Natural killer cell (primary cell): ENCODE measurements around the gene ATP5F1D. TPM values are rescaled to one million over a fixed set of nuclear protein-coding genes. Genes with fewer than 3 reads are reported as not detected.
A peak's percentile ranks its signal among the peaks of the same experiment; 100 is the strongest.

Experiments
- ATAC-seq, 3 donors: fragments of 150-1000 bp in 2 of 3; fragments of 200-7000 bp in 1 of 3; cut with Tn5 transposase; 1 replicate in 1 of 3; 2 replicates in 2 of 3; pipeline ENCODE4 v1.10.0; 2021; ENCODE audit warnings: mild to moderate bottlenecking in 2 of 3, moderate library complexity in 2 of 3
- DNase-seq, 2 donors: peaks; one replicate each; pipeline versions ENCODE4 v3.0.0 to v3.0.0-alpha.2; 2013 to 2021; ENCODE audit warnings: mixed read lengths in 1 of 2
- H3K27ac ChIP-seq: one replicate; pipeline ENCODE4 v1.5.1; 2013; ENCODE audit warnings: mild to moderate bottlenecking, low read length
- H3K27me3 ChIP-seq: one replicate; pipeline ENCODE4 v1.6.1; 2013; ENCODE audit warnings: low read length; ENCODE audit not compliant: control insufficient read depth, insufficient read depth
- H3K36me3 ChIP-seq: one replicate; pipeline ENCODE4 v1.6.1; 2013; ENCODE audit warnings: low read length; ENCODE audit not compliant: control insufficient read depth, insufficient read depth
- H3K4me1 ChIP-seq: one replicate; pipeline ENCODE4 v1.6.1; 2013; ENCODE audit warnings: low read length; ENCODE audit not compliant: control insufficient read depth, insufficient read depth
- H3K4me3 ChIP-seq: one replicate; pipeline ENCODE4 v1.5.1; 2013; ENCODE audit warnings: low read length
- H3K9me3 ChIP-seq: one replicate; pipeline ENCODE4 v1.6.1; 2013; ENCODE audit warnings: low read length; ENCODE audit not compliant: control insufficient read depth, insufficient read depth
- H3K27ac Mint-ChIP-seq, 2 donors: one replicate each; pipeline ENCODE4 v1.8.0; 2022; ENCODE audit warnings: mild to moderate bottlenecking in 2 of 2, mixed read lengths in 2 of 2, moderate library complexity in 1 of 2
- H3K27me3 Mint-ChIP-seq, 2 donors: one replicate each; pipeline ENCODE4 v1.8.0; 2022; ENCODE audit warnings: low read depth in 2 of 2, mixed read lengths in 2 of 2
- H3K36me3 Mint-ChIP-seq: one replicate; pipeline ENCODE4 v1.8.0; 2022; ENCODE audit warnings: mixed read lengths
- H3K4me1 Mint-ChIP-seq, 2 donors: one replicate each; pipeline ENCODE4 v1.8.0; 2022; ENCODE audit warnings: mixed read lengths in 2 of 2
- H3K4me3 Mint-ChIP-seq: one replicate; pipeline ENCODE4 v1.8.0; 2022; ENCODE audit warnings: mild to moderate bottlenecking, moderate library complexity, mixed read lengths
- H3K9me3 Mint-ChIP-seq, 2 donors: one replicate each; pipeline ENCODE4 v1.8.0; 2022; ENCODE audit warnings: mixed read lengths in 2 of 2
- WGBS: methylation state at CpG from one replicate; pipeline ENCODE4 v1.1.7; 2013; ENCODE audit warnings: missing lambda C conversion rate; ENCODE audit not compliant: insufficient coverage; 5-methylcytosine and 5-hydroxymethylcytosine counted together
- intact Hi-C: fragments of 100-400 bp; cut with micrococcal nuclease; formaldehyde crosslinking; loops from one replicate; pipeline ENCODE4 v1.14.2; 2022
- total RNA-seq, 4 donors: library from RNA; stranded (reverse); fragments of 120-200 nt in 1 of 4; gene quantifications; one replicate each; pipeline versions ENCODE4 v1.2.3 to v1.2.4, GENCODE V29; 2013 to 2022
- TF ChIP-seq, protein P1 (sequence below): fragments of 200-600 bp; IDR thresholded peaks from one replicate; pipeline ENCODE4 v1.8.0; 2022; ENCODE audit warnings: antibody characterized with exemption

The ATP5F1D gene
- total RNA-seq, 3 donors from 2014 or later (not counting 1 experiment from before 2014, with no cell fraction given): 88.6 to 119 (median 104) TPM

GRCh38 chr19:1249298-1249989 lies 7.9 kb downstream of the ATP5F1D start:
- Mint-ChIP-seq H3K27ac (peak overlapping the region; percentile 88 to 97), H3K4me1 (peaks cover 3 to 25% of the 10 kb centered on the region in 2 donors), H3K9me3 (no peaks in the 10 kb centered on the region), H3K36me3 (no peaks in the 10 kb centered on the region), H3K4me3 (peak overlapping the region; percentile 91), H3K27me3 (no peaks in the 10 kb centered on the region)
- intact Hi-C loops: loop anchor here (1.0 to 10.0 kb wide), 3 partner anchors 17 to 325 kb away; partner anchors contain the start of genes ARID3A, RNU6-2 and TMEM259
- peak overlapping the region; percentile 88 for H3K4me3 ChIP-seq
- H3K36me3 ChIP-seq: peaks cover 14% of the 10 kb centered on the region
- TF ChIP-seq, protein P1, sequence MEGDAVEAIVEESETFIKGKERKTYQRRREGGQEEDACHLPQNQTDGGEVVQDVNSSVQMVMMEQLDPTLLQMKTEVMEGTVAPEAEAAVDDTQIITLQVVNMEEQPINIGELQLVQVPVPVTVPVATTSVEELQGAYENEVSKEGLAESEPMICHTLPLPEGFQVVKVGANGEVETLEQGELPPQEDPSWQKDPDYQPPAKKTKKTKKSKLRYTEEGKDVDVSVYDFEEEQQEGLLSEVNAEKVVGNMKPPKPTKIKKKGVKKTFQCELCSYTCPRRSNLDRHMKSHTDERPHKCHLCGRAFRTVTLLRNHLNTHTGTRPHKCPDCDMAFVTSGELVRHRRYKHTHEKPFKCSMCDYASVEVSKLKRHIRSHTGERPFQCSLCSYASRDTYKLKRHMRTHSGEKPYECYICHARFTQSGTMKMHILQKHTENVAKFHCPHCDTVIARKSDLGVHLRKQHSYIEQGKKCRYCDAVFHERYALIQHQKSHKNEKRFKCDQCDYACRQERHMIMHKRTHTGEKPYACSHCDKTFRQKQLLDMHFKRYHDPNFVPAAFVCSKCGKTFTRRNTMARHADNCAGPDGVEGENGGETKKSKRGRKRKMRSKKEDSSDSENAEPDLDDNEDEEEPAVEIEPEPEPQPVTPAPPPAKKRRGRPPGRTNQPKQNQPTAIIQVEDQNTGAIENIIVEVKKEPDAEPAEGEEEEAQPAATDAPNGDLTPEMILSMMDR: no peak
- DNase-seq: peak; percentile 92 to 98
- WGBS: under 1% methylated on average over 102 of the region's 102 CpGs
- no peaks in the 10 kb centered on the region for H3K9me3 ChIP-seq
- H3K27me3 ChIP-seq: no peaks in the 10 kb centered on the region
- H3K27ac ChIP-seq: peak overlapping the region; percentile 93
- ATAC-seq: peak; percentile 45 to 76 (median 57)
- peaks cover 48% of the 10 kb centered on the region for H3K4me1 ChIP-seq

DNA sequence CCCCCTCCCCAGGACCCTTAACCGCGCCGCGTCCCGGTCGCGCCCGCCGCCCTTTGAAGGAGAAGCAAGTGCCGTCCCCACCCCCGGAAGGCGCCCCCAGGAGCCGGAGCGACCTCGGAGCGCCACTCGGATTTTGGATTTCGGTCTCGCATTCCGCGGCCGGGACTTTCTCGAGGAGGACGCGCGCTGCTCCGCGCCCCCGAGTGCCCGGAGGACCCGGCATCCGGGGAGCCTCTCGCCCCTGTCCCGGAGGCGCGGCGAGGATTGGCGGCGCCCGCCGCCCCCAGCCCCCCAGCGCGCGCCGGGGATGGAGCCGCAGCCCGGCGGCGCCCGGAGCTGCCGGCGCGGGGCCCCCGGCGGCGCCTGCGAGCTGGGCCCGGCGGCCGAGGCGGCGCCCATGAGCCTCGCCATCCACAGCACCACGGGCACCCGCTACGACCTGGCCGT lies 8.5 kb downstream of the ATP5F1D start:
- ATAC-seq: no peak
- no peak for DNase-seq
- Histone ChIP-seq H3K4me3 (peak overlapping the region; percentile 88), H3K27ac (peak overlapping the region; percentile 88), H3K9me3 (no peaks in the 10 kb centered on the region), H3K27me3 (no peaks in the 10 kb centered on the region), H3K4me1 (peaks cover 48% of the 10 kb centered on the region), H3K36me3 (peaks cover 20% of the 10 kb centered on the region)
- H3K4me3 Mint-ChIP-seq: peak overlapping the region; percentile 91
- whole genome bisulfite sequencing: under 1% methylated on average over 67 of the region's 67 CpGs
- H3K27me3 Mint-ChIP-seq: no peaks in the 10 kb centered on the region
- TF ChIP-seq, protein P1: no peak
- intact Hi-C loops: loop anchor here (1.0 to 10.0 kb wide), 3 partner anchors 16 to 325 kb away; partner anchors contain the start of genes ARID3A, RNU6-2 and TMEM259
- H3K36me3 Mint-ChIP-seq: no peaks in the 10 kb centered on the region
- H3K4me1 Mint-ChIP-seq: peaks cover 0 to 25% of the 10 kb centered on the region in 2 donors
- H3K27ac Mint-ChIP-seq: peak overlapping the region; percentile 88 to 97
- H3K9me3 Mint-ChIP-seq: no peaks in the 10 kb centered on the region

- intact Hi-C loops: loop anchor here (1.0 kb wide), 1 partner anchor 9 kb away; no protein-coding TSS in a partner anchor
- H3K4me3 Mint-ChIP-seq: peak overlapping the region; percentile 95
- TF ChIP-seq, protein P1: no peak
- H3K4me1 ChIP-seq: peaks cover 49% of the 10 kb centered on the region
- H3K4me1 Mint-ChIP-seq: peaks cover 0 to 28% of the 10 kb centered on the region in 2 donors
- H3K27ac ChIP-seq: peak overlapping the region; percentile 99
- H3K4me3 ChIP-seq: peak overlapping the region; percentile 88
- H3K27me3 Mint-ChIP-seq: no peaks in the 10 kb centered on the region
- H3K9me3 ChIP-seq: no peaks in the 10 kb centered on the region
- DNase-seq (peak; percentile 72 to 87), ATAC-seq (peak in 2 of 3 donors; percentile 3 to 4)
- peak overlapping the region; percentile 93 to 97 for H3K27ac Mint-ChIP-seq
- H3K27me3 ChIP-seq: no peaks in the 10 kb centered on the region
- H3K9me3 Mint-ChIP-seq: no peaks in the 10 kb centered on the region
- H3K36me3 ChIP-seq: peaks cover 26% of the 10 kb centered on the region
- H3K36me3 Mint-ChIP-seq: no peaks in the 10 kb centered on the region
- under 1% methylated on average over 85 of the region's 90 CpGs for WGBS
Measured at GRCh38 chr19:1250437-1251260, 9.1 kb downstream of the ATP5F1D start.
